ENCODE measurements around the gene ARHGEF12. TPM values are rescaled to one million over a fixed set of nuclear protein-coding genes. Genes with fewer than 3 reads are reported as not detected.
A peak's percentile ranks its signal among the peaks of the same experiment; 100 is the strongest.

ARHGEF12 gene
- total and polyA plus RNA-seq, 7 experiments from 2014 or later = 0.38 to 13.1 (median 2.7) TPM

DNA sequence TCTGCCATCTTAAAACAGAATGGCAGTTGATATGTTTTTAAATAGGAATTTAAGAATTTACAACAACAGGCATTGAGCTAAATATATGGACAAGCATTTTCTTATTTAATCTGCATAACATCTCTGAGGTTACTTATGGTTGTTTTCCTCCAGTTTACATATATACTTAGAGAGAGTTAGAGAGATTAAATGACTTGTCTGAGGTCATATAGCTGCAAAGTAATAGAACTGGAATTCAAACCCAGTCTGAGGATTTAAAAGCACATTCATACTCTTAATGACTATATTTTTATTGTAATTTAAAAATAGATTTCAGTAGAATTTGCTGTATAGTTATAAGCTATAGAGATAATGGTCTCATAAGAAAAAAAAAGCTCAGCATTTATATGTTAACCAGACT, 93.9 kb downstream of the ARHGEF12 start:
- no peaks in the 10 kb centered on the region for H3K9me3 ChIP-seq (ENCODE audit: control insufficient read depth in 2 of 3, low read length in 3 of 3)
- H3K4me1 Mint-ChIP-seq = peaks cover 0 to 18% (median 0%) of the 10 kb centered on the region in 7 donors
- H3K36me3 Mint-ChIP-seq = peaks cover 0 to 5% (median 0%) of the 10 kb centered on the region in 5 donors
- no peaks in the 10 kb centered on the region for H3K4me1 ChIP-seq (ENCODE audit: control insufficient read depth in 2 of 2, insufficient read depth in 2 of 2, low read length in 2 of 2)
- H3K27me3 Mint-ChIP-seq = no peaks in the 10 kb centered on the region
- no peaks in the 10 kb centered on the region for H3K27me3 ChIP-seq (ENCODE audit: control insufficient read depth in 2 of 2, insufficient read depth in 2 of 2, low read length in 2 of 2)
- H3K36me3 ChIP-seq (ENCODE audit: control insufficient read depth in 2 of 3, insufficient read depth in 3 of 3, low read length in 3 of 3) = no peaks in the 10 kb centered on the region
- DNase-seq (no peak), ATAC-seq (no peak)
- ChIA-PET POLR2A (no interaction called here), CTCF (no interaction called here)
- no peaks in the 10 kb centered on the region for H3K9me3 Mint-ChIP-seq
- no peak overlapping the region for H3K4me3 Mint-ChIP-seq
- no peak overlapping the region for H3K27ac ChIP-seq (ENCODE audit: low read depth, low read length)
- no peak overlapping the region for H3K4me3 ChIP-seq (ENCODE audit: low read length)
- intact Hi-C loops (cut with micrococcal nuclease) = no loop called here
- no peak overlapping the region for H3K27ac Mint-ChIP-seq

DNA sequence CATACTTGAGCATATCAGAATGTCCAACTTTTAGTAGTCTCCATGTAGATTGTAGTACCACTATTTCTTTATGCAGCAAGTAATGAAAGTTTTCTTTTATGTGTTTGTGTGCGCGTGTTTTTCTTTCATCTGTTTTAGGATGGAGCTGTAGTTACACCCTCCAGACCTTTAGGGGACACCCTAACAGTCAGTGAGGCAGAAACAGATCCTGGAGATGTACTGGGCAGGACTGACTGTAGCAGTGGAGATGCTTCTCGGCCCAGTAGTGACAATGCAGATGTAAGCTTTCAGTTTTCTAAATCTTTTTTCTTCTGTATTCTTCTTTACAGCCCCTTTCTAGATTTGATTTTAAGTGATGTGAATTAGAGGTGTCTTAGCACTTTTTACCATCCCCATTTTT, 95.4 kb downstream of the ARHGEF12 start:
- Histone ChIP-seq H3K4me3 (ENCODE audit: low read length) (no peak overlapping the region), H3K36me3 (ENCODE audit: control insufficient read depth in 2 of 3, insufficient read depth in 3 of 3, low read length in 3 of 3) (no peaks in the 10 kb centered on the region), H3K27ac (ENCODE audit: low read depth, low read length) (no peak overlapping the region), H3K27me3 (ENCODE audit: control insufficient read depth in 2 of 2, insufficient read depth in 2 of 2, low read length in 2 of 2) (no peaks in the 10 kb centered on the region), H3K9me3 (ENCODE audit: control insufficient read depth in 2 of 3, low read length in 3 of 3) (no peaks in the 10 kb centered on the region), H3K4me1 (ENCODE audit: control insufficient read depth in 2 of 2, insufficient read depth in 2 of 2, low read length in 2 of 2) (no peaks in the 10 kb centered on the region)
- H3K36me3 Mint-ChIP-seq = peaks cover 0 to 5% (median 0%) of the 10 kb centered on the region in 5 donors
- H3K4me3 Mint-ChIP-seq = no peak overlapping the region
- no peaks in the 10 kb centered on the region for H3K9me3 Mint-ChIP-seq
- ATAC-seq (peak; percentile 45), DNase-seq (no peak)
- CTCF ChIA-PET = no interaction called here
- peaks cover 0 to 16% (median 0%) of the 10 kb centered on the region in 7 donors for H3K4me1 Mint-ChIP-seq
- intact Hi-C loops (cut with micrococcal nuclease) = no loop called here
- H3K27ac Mint-ChIP-seq = no peak overlapping the region
- no peaks in the 10 kb centered on the region for H3K27me3 Mint-ChIP-seq
- POLR2A ChIA-PET = no interaction called here

DNA sequence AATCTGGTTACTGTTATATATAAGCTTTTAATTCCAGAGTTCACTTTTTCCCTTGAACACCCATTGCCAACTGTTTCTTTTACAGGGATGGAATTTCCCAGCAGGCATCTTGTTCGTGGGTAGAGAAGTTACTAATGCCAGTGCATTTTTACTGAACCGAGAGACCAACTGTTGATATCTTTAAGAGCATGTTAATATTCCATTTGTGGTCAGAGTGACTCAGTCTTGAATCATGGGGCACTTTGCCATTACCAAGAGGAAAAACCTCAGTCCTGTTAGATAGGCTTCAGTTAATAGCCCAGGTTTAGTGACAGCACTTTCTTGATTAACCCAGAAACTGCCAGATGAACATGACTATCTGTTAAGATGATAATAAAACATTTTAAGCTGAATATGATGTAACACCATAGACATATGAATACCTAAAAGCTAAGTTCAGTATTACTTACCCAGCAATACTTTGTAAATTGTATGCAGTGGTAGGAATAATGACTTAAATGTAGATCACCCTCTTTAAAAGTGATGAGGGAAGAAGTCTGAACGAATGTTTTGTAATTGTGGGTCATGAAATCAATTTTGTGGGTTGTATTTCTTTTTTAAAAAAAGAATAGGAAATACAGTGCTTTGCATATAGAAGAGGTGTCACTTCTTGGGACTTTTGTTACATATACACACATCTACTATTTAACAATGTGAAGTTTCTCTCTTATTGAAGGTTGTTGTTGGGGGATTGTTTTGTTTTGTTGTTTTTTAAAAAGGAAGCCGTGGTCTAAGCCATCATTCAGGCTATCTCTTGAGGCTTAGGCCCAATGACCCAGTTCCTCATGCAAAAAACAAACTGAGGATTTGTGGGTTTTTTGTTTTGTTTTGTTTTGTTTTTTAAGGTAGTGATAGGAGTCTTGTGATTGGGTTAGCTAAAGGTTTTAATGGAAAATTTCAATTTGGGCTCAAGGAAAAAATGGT, 96.1 kb downstream of the ARHGEF12 start:
- intact Hi-C loops (cut with micrococcal nuclease) = no loop called here
- DNase-seq = no peak
- H3K4me3 Mint-ChIP-seq = peak overlapping the region in 1 of 10 donors; percentile 2

DNA sequence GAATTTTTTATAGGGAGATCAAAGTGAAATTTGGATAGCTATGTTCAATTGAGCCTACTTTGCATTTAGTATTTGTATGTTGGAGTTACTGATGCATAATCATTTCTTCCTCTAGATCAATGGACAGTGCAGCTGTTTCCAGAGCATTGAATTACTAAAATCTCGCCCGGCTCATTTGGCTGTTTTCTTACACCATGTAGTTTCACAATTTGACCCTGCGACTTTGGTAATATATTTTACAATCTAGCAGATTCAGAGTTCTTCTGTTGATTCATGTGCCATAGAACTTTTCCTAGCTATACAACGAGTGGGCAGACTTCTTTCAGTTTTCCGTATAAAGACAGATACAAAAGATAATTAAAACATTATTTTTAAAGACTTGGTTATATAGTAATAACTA, 105.4 kb downstream of the ARHGEF12 start:
- POLR2A ChIA-PET = no interaction called here
- Histone ChIP-seq H3K4me1 (ENCODE audit: control insufficient read depth in 2 of 2, insufficient read depth in 2 of 2, low read length in 2 of 2) (no peaks in the 10 kb centered on the region), H3K27me3 (ENCODE audit: control insufficient read depth in 2 of 2, insufficient read depth in 2 of 2, low read length in 2 of 2) (no peaks in the 10 kb centered on the region), H3K4me3 (ENCODE audit: low read length) (no peak overlapping the region), H3K9me3 (ENCODE audit: control insufficient read depth in 2 of 3, low read length in 3 of 3) (no peaks in the 10 kb centered on the region), H3K36me3 (ENCODE audit: control insufficient read depth in 2 of 3, insufficient read depth in 3 of 3, low read length in 3 of 3) (no peaks in the 10 kb centered on the region), H3K27ac (ENCODE audit: low read depth, low read length) (no peak overlapping the region)
- ATAC-seq = no peak
- H3K36me3 Mint-ChIP-seq = peaks cover 0 to 18% (median 4%) of the 10 kb centered on the region in 5 donors
- H3K27me3 Mint-ChIP-seq = no peaks in the 10 kb centered on the region
- CTCF ChIA-PET = no interaction called here
- no peaks in the 10 kb centered on the region for H3K4me1 Mint-ChIP-seq
- no peak overlapping the region for H3K4me3 Mint-ChIP-seq
- no peak for DNase-seq
- no peaks in the 10 kb centered on the region for H3K9me3 Mint-ChIP-seq
- no peak overlapping the region for H3K27ac Mint-ChIP-seq
- intact Hi-C loops (cut with micrococcal nuclease) = no loop called here

More for the DNA sequence above, 96.1 kb downstream of the ARHGEF12 start:
- no peak overlapping the region for H3K27ac ChIP-seq (ENCODE audit: low read depth, low read length)
- Mint-ChIP-seq H3K9me3 (no peaks in the 10 kb centered on the region), H3K27ac (peak overlapping the region in 1 of 9 donors; percentile 1), H3K36me3 (peaks cover 0 to 5% (median 0%) of the 10 kb centered on the region in 5 donors), H3K4me1 (peaks cover 0 to 16% (median 0%) of the 10 kb centered on the region in 7 donors), H3K27me3 (no peaks in the 10 kb centered on the region)
- no peak overlapping the region for H3K4me3 ChIP-seq (ENCODE audit: low read length)
- H3K36me3 ChIP-seq (ENCODE audit: control insufficient read depth in 2 of 3, insufficient read depth in 3 of 3, low read length in 3 of 3) = no peaks in the 10 kb centered on the region
- no peak for ATAC-seq
- ChIA-PET CTCF (no interaction called here), POLR2A (no interaction called here)
- H3K4me1 ChIP-seq (ENCODE audit: control insufficient read depth in 2 of 2, insufficient read depth in 2 of 2, low read length in 2 of 2) = no peaks in the 10 kb centered on the region
- H3K9me3 ChIP-seq (ENCODE audit: control insufficient read depth in 2 of 3, low read length in 3 of 3) = no peaks in the 10 kb centered on the region
- H3K27me3 ChIP-seq (ENCODE audit: control insufficient read depth in 2 of 2, insufficient read depth in 2 of 2, low read length in 2 of 2) = no peaks in the 10 kb centered on the region

DNA sequence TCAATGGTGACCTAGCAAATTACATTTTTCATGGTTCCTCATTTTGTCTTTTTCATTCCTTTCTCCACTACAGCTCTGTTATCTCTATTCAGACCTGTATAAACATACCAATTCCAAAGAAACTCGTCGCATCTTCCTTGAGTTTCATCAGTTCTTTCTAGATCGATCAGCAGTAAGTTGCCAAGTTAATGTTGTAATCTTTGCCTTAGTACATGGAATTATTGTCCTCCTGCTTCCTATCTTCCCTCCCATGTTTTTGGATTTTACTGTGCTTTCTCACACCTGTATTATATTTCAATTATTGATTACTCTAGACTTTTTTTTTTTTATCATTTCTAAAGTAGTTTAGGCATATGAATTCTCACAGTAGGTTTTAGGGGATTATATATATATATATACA, 105.8 kb downstream of the ARHGEF12 start:
- H3K4me1 Mint-ChIP-seq = no peaks in the 10 kb centered on the region
- H3K27me3 Mint-ChIP-seq = no peaks in the 10 kb centered on the region
- H3K9me3 ChIP-seq (ENCODE audit: control insufficient read depth in 2 of 3, low read length in 3 of 3) = no peaks in the 10 kb centered on the region
- H3K4me3 Mint-ChIP-seq = no peak overlapping the region
- no peaks in the 10 kb centered on the region for H3K9me3 Mint-ChIP-seq
- no peaks in the 10 kb centered on the region for H3K27me3 ChIP-seq (ENCODE audit: control insufficient read depth in 2 of 2, insufficient read depth in 2 of 2, low read length in 2 of 2)
- no peaks in the 10 kb centered on the region for H3K4me1 ChIP-seq (ENCODE audit: control insufficient read depth in 2 of 2, insufficient read depth in 2 of 2, low read length in 2 of 2)
- H3K36me3 ChIP-seq (ENCODE audit: control insufficient read depth in 2 of 3, insufficient read depth in 3 of 3, low read length in 3 of 3) = no peaks in the 10 kb centered on the region
- CTCF ChIA-PET = no interaction called here
- H3K27ac Mint-ChIP-seq = no peak overlapping the region
- POLR2A ChIA-PET = no interaction called here
- no peak for ATAC-seq
- no peak overlapping the region for H3K4me3 ChIP-seq (ENCODE audit: low read length)
- peaks cover 0 to 18% (median 4%) of the 10 kb centered on the region in 5 donors for H3K36me3 Mint-ChIP-seq
- no peak overlapping the region for H3K27ac ChIP-seq (ENCODE audit: low read depth, low read length)
- no peak for DNase-seq
- intact Hi-C loops (cut with micrococcal nuclease) = no loop called here

DNA sequence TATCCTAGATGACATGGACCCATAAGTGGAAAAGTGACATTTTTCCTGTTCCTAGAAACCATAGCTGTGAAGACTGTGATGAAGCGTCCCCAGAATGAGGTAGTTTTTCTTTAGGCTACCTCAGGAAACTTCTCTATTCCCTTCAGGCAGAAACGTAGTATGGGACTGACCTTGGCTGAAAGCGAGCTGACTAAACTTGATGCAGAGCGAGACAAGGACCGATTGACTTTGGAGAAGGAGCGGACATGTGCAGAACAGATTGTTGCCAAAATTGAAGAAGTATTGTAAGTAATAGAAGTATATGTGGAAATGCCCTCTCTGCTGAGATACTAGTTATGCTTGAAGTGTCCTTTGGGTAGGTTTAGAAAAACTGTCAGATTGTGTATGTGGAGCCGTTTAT, 110.6 kb downstream of the ARHGEF12 start:
- Mint-ChIP-seq H3K36me3 (peaks cover 3 to 45% (median 20%) of the 10 kb centered on the region in 5 donors), H3K4me3 (no peak overlapping the region), H3K27ac (no peak overlapping the region), H3K4me1 (no peaks in the 10 kb centered on the region), H3K9me3 (no peaks in the 10 kb centered on the region), H3K27me3 (no peaks in the 10 kb centered on the region)
- ChIA-PET POLR2A (no interaction called here), CTCF (no interaction called here)
- Histone ChIP-seq H3K27ac (ENCODE audit: low read depth, low read length) (no peak overlapping the region), H3K4me3 (ENCODE audit: low read length) (no peak overlapping the region), H3K27me3 (ENCODE audit: control insufficient read depth in 2 of 2, insufficient read depth in 2 of 2, low read length in 2 of 2) (no peaks in the 10 kb centered on the region), H3K4me1 (ENCODE audit: control insufficient read depth in 2 of 2, insufficient read depth in 2 of 2, low read length in 2 of 2) (no peaks in the 10 kb centered on the region), H3K36me3 (ENCODE audit: control insufficient read depth in 2 of 3, insufficient read depth in 3 of 3, low read length in 3 of 3) (no peaks in the 10 kb centered on the region), H3K9me3 (ENCODE audit: control insufficient read depth in 2 of 3, low read length in 3 of 3) (no peaks in the 10 kb centered on the region)
- no peak for DNase-seq
- ATAC-seq = no peak
- intact Hi-C loops (cut with micrococcal nuclease) = no loop called here

DNA sequence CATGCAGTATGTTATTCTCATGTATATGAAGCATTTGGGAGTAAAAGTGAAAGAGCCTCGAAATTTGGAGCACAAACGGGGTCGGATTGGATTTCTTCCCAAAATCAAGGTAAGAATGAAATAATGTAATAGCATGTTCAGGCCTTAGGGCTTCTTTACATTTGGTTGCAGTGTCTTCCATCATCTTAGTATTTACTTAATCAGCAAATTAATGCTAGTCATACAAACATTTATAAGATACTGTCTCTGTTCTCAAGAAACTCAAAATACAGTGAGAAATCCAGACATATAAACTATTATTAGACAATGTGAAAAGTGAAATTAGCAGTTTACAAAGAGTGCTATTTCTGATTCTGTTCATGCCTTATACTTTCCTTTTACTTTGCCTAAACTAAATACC, 112.0 kb downstream of the ARHGEF12 start:
- POLR2A ChIA-PET = no interaction called here
- intact Hi-C loops (cut with micrococcal nuclease) = no loop called here
- no peaks in the 10 kb centered on the region for H3K36me3 ChIP-seq (ENCODE audit: control insufficient read depth in 2 of 3, insufficient read depth in 3 of 3, low read length in 3 of 3)

More for the DNA sequence above, 112.0 kb downstream of the ARHGEF12 start:
- peaks cover 3 to 44% (median 28%) of the 10 kb centered on the region in 5 donors for H3K36me3 Mint-ChIP-seq
- no peak for ATAC-seq
- no peaks in the 10 kb centered on the region for H3K27me3 ChIP-seq (ENCODE audit: control insufficient read depth in 2 of 2, insufficient read depth in 2 of 2, low read length in 2 of 2)
- H3K4me1 Mint-ChIP-seq = no peaks in the 10 kb centered on the region
- H3K4me1 ChIP-seq (ENCODE audit: control insufficient read depth in 2 of 2, insufficient read depth in 2 of 2, low read length in 2 of 2) = no peaks in the 10 kb centered on the region
- no peaks in the 10 kb centered on the region for H3K27me3 Mint-ChIP-seq
- H3K9me3 ChIP-seq (ENCODE audit: control insufficient read depth in 2 of 3, low read length in 3 of 3) = no peaks in the 10 kb centered on the region
- no peak overlapping the region for H3K4me3 Mint-ChIP-seq
- no peak overlapping the region for H3K27ac Mint-ChIP-seq
- H3K27ac ChIP-seq (ENCODE audit: low read depth, low read length) = no peak overlapping the region
- DNase-seq = no peak
- CTCF ChIA-PET = no interaction called here
- no peaks in the 10 kb centered on the region for H3K9me3 Mint-ChIP-seq
- no peak overlapping the region for H3K4me3 ChIP-seq (ENCODE audit: low read length)

All from naive thymus-derived CD4-positive, alpha-beta T cell (primary cell).